Stimulated activated CD8-positive, alpha-beta memory T cell treated with anti-CD3 and anti-CD28 coated beads, Interleukin-4, amount 100 ng/mL, for 48 hours (primary cell): Measurements from ENCODE around the gene URB1.
"Not testable (repeated sequence)": the region's sequence is repeated elsewhere in the genome, so short reads cannot be mapped to it uniquely, and the experiment has no call there.

Experiments
- DNase-seq: peaks from one replicate; pipeline ENCODE4 v3.0.0-alpha.2; 2020

Gene URB1

DNA sequence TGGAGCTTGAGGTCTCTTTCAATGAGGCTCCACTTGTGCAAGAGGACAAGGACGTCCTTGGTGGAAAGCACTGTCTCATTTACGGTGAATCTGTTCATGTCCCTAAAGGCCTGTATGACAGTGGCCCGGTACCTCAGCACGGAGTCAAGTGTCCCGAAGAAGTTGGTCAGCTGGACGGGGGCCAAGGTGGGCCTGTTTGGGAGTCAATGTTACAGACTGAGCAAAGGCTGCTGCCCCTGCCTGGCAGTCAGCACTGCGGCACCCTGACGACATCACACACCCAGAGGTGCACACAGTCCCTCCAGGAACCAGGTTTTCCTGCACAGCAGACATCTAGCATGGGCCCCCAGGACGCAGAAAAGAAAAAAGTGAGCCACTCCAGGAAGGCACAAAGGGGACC lies 75.1 kb downstream of the URB1 start:
- DNase-seq = no peak

DNA sequence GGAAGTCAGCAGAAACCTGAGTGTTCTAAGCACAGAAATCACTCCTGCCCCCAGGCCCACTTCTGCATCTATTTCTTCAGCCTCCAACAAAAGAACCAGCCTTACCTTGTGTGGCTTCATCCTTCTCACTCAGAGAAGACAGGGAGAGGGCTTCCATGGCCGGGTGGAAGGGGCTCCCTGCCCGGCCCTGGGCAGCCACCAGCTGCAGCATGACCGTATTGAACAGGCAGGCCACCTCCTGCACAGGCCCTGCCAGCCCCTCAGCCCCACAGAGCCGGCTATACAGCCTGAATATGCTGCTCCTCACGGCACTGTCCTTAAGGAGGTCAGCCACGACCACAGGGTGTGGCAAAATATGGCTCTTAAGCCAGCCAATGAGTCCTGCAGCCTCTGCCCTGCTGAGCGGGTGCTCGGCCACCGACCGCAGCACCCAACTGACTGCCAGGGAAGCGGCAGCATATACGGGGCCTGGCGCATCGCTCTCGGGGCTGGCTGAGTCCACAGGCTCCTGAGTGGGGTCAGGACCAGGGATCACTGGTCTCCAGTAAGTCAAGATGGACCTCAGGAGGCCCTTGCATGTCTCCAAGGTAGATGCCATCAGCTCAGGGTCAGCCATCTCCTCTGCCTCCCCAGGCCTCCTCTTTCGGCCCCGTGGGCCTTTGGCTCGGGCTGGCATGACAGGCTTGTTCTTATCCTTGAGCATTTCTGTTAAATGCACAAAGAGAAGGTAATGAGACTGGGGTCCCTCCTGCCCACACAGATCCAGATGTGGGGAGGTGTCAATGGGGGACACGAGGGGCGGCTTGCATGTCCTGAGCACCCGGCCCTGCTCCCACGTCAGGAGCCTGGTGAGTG lies 76.2 kb downstream of the URB1 start:
- DNase-seq = no peak

DNA sequence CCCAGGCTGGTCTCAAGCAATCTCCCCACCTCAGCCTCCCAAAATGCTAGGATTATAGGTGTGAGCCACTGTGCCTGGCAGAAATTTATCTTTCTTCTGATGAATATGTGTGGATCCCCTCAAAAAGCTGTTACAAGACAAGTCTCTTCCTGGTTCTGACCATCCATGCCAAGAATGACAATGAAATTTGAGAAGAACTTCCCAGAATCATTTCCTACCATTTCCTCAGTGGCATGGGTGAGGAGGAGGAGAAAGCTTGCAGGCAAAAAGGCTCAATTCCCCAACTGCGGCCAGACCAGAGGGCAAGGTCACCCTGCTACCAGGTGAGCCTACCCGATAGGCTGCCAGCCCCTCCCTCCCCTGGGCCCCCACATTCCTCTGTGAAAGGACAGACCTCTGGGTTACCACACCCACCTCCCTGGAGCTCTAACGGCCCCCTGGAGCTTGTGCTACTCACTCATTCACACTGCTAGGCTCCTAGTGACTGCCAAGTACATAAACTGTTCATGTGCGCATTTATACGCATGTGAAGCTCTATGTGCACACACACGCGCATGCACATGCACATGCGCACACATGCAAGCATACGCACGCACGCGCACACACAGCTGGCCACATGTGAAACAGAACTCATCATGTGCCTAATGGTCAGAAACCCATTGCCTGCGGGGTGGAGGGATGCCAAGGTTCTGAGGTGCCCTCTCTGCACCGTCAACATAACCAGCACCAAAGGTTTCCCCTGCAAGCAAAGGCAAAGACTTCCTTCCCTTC lies 77.1 kb downstream of the URB1 start:
- no peak for DNase-seq

DNA sequence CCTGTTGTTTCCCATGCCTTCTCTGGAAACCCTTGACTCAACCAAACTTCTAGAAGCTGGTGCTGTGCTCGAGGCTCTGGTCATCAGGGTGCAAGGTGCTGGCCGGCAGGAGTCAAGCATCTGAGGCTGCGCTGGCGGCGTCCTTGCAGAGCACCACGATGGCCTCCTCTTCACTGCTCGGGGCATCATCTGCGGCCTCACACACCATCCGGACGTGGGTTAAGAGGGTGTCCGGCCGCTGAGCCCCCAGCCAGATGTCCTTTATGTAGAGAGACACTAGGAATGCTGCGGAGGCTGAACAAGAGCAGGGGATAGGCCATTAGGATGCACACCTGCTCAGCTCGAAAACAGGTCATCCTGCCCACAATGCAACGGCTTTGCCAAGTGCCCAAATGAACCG lies 78.0 kb downstream of the URB1 start:
- no peak for DNase-seq

DNA sequence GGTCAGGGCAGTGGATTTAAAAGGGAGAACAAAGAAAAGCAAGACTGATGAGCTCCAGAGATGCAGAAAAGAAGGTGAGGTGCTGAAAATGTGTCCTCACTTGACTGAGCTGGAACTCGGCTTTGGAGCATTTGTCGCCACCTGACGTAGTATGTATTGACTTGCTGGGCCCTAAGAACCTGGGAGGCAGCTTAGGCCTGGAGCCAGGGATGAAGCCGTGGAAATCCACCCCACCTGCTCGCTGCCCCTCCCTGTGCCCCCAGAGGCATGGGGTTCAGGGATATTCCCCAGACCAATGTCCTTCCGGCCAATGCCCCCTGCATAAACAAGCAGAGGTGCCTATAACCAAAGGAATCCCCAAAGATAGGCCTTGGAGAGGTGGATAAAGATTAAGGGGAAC lies 79.8 kb downstream of the URB1 start:
- DNase-seq = no peak

DNA sequence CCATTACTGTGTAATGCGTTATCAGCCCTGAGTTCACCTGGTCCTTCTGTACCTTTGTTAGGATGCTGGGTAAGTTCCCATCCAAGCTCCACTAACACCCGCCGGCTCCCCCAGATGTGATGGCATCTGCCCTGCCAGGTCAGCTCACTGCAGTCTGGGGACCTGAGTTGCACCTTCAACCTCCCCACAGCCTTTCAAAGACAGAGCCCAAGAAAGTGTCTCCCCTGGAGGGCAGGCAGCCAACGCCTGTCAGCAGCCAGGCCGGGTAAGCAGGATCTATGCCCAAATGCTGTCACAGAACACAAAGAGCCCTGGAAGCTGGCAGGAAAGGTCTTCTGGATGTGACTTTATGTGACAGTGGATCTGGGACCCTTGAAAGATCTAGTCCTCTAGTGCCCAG lies 80.5 kb downstream of the URB1 start:
- DNase-seq = no peak

DNA sequence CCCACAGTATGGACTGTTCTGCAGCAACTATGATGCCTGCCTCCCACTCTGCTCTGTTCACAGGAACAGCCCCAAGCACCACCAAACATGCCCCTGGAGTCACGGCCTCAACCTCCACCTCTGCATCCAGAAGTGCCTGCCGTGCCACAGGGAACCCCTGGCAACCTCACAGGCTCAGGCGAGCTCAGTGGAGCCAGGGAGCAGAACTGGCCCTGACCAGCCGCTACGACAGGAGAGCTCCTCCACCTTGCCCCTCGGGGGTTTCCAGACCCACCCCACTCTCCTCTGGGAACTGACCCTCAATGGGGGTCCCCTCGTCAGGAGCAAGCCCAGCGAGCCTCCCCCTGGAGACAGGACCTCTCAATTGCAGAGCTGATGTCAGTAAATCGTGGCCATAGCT lies 81.2 kb downstream of the URB1 start:
- no peak for DNase-seq

DNA sequence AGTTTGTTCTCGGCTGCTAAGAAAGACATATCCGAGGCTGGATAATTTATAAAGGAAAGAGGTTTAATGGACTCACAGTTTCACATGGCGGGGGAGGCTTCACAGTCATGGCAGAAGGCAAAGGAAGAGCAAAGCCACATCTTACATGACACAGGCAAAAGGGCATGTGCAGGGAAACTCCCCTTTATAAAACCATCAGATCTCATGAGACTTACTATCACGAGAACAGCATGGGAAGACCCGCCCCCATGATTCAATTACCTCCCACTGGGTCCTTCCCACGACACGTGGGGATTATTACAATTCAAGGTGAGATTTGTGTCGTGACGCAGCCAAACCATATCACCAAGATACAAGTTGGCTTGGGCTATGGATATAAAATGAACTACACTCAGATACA lies 81.8 kb downstream of the URB1 start:
- DNase-seq = not testable (repeated sequence)

DNA sequence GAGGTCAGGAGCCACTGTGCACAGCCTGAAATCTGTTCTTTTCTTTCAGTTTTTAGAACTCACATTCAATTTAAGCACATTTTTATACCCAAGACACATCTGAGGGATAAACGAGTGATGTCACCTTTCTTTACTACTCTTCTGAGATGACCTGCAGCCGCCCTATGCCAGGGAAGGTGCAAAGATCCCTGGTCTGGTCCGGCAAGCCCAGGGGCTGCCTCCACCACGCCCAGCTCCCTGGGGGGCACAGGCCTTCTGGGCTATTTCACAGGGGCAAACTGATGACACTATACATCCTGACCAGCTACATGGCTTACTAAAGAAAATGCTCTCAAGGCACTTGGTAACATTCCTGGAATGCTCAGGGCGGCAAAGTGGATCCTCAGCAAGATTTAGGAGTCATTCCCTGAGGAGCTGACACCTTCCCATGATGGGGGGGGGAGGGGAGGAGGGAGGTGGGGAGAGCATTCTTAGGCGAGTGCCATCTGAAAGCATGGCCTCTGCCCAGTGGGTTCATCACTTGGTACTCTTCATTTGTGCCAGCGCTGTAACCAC lies 82.8 kb downstream of the URB1 start:
- DNase-seq = no peak

DNA sequence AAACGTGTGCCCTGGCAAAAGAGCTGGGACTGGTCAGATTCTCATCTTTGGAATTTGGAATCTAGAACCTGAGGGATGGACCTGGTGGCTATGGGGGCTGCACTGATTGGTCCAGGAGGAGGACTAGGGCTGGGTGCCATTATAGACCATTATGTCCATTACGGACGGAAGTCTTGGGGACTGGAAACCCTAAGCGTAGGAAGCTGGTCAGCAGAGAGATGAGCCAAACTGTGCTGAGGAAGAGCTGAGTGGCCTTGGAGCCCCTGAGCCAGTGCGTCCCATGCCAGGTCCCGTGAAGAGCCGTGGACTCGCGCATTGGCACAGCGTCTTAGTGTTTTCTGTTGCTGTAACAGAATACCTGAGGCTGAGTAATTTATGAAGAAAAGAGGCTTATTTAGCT lies 84.1 kb downstream of the URB1 start:
- DNase-seq = no peak

DNA sequence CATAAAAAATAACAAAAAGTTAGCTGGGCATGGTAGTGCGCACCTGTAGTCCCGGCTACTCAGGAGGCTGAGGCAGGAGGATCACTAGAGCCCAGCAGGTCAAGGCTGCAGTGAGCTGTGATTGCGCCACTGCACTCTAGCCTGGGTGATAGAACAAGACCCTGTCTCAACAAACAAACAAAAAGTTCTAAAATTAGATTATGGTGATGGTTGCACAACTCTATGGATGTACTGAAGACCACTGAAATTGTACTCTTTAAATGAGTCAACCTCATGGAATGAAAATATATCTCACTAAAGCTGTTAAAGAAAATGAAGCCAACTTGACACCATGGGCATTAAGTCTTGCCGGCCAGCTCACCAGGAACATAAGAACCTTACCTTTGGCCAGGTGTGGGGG lies 85.1 kb downstream of the URB1 start:
- DNase-seq = no peak

DNA sequence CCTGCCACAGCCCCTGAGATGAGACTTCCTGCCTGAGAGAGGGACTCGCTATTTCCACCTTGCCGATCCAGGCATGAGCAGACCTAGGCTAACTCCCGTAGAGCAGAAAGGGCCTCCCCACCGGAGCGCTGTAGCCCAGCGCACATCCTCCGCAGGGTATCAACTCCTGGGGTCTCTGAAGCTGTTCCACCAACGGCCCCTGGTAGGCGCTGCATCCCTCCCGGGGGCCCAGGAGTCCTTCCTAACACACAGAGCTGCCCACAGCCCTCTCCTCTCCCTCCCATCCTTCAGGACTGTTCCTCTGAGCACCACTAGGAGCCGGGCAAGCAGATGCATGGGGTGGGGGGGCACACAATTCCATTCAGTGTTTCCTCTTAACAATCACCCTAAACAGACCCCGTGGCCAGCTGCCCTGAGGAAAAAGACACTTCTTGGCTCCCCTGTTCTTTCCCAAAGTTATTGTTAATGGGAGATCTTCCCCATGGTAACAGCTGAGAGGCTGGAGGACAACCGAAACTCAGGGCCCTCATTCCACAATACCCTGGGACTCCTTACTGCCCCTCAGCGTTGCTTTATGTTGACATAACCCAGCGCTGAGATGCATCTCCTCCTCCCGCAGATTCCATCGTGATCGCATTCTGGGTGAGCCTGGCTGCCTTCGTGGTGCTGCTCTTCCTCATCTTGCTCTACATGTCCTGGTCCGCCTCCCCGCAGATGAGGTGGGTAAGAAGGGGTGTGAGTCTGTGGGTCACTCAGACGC lies 86.6 kb downstream of the URB1 start:
- no peak for DNase-seq

DNA sequence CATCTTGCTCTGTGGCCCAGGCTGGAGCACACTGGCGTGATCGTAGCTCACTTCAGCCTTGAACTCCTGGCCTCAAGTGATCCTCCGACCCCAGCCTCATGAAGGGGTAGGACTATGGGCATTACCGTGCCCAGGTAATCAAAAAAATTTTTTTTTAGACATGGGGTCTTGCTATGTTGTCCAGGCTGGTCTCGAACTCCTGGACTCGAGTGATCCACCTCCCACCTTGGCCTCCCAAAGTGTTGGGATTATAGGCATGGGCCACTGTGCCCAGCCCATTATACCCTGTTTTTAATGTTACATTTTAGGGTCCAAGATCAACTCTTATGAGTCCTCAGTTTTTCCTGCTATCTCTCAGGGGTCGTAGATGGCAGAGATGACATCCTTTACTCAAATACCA lies 87.8 kb downstream of the URB1 start:
- no peak for DNase-seq

DNA sequence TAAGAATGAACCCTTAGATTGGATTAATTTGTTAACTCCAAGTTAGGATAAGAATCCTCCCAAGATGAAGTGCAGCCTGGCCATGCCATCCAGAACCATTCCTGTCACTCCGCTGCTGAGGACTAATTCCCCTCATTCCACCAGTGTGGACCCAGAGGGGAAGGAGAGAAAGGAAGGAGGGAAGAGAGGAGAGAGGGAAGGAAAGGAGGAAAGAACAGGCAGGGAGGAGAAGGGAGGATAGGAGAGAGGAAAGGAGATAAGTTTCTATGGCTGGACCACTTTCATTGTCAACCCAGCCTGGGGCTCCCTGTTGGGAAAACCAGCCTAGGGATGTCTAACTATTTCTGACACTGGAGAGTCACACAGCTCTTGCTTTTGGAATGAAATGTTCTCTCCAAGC lies 89.4 kb downstream of the URB1 start:
- DNase-seq = no peak

DNA sequence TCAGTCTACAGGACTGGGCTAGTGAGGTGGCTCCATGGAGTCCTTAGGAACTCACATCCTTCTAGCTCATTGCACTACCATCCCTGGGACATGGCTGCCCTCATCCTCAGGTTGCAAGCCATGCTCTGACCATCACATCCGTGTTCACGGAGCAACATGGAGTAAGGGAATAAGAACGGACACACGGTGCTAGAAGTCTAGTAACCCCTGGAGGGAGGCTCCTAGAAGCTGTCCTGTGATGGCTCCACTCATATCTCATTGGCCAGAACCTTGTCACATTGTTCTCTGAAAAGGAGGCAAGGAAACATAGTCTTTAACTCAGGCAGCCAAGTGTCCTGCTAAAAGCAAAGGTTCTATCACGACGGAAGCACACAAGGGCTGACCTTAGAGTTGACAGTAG lies 90.3 kb downstream of the URB1 start:
- no peak for DNase-seq

DNA sequence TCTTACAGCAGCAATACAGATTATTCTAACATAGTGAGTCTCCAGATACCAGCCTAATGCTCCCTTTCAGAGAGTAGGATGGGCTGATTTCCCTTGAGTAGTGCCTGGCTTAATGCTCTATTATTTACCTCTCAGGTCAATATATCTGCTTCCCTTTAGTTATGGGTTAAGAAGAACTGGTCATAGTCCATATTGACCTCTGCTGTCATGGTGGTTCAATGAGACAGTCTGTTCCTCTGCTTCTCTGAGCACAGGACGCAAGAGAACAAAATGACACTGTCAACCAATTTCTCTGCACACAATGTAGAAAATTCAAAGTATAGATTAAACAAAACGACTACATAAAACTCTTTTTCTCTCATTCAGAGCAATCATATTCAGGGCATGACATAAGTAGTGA lies 91.2 kb downstream of the URB1 start:
- DNase-seq = no peak

DNA sequence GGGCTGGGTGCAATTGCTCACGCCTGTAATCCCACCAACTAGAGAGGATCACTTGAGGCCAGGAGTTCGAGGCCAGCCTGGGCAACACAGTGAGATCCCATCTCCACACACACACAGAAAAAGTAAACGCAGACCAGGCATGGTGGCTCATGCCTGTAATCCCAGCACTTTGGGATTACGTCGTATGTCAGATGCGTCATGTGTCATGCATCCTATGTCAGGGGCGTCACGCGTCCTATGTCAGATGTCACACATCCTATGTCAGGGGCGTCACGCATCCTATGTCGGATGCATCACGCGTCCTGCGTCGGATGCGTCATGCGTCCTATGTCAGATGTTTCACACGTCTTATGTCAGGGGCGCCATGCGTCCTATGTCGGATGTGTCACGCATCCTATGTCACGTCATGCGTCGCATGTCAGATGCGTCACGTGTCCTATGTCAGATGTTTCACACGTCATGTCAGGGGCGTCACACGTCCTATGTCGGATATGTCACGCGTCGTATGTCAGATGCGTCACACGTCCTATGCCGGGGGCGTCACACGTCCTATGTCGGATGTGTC lies 92.6 kb downstream of the URB1 start:
- DNase-seq = no peak

DNA sequence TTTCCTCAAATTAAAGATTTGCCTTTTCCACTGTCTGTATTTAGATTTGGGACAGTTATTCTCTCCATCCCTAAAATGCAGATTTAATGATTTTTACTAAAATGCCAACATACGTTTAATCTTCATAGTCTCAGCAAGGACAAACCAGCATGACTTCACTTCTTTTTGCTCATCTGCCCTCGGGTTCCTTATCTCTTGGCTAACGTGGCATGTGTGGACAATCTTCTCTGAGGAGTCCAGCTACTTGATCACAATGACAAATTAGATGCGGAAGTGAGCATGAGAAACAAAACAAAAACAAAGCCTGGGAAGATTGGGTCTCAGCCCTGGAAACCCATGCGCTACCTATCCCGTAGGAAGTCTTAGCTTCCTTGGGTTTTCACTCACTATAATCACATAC lies 93.1 kb downstream of the URB1 start:
- DNase-seq = no peak

DNA sequence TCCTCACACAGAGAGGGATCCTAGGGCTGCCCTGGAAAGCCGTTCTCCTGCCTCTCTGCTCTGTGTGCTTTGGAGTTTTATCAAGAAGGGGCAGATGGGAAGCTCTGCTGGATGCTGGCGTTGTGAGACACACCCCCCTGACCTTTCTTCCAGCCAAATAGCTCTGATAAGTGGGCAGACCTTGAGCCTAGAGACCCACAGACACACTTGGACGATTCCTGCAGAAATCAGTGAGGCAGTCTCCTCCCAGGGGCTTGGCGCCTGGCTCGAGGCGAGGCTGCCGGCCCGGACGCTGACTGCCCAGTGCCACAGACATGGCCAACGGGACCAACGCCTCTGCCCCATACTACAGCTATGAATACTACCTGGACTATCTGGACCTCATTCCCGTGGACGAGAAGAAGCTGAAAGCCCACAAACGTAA lies 94.1 kb downstream of the URB1 start, which contains the start of gene MRAP:
MRAP (plus strand) TSS at position 198 of the 424 bp plus-strand sequence; CDS start at position 315, 117 bp downstream.
- no peak for DNase-seq

DNA sequence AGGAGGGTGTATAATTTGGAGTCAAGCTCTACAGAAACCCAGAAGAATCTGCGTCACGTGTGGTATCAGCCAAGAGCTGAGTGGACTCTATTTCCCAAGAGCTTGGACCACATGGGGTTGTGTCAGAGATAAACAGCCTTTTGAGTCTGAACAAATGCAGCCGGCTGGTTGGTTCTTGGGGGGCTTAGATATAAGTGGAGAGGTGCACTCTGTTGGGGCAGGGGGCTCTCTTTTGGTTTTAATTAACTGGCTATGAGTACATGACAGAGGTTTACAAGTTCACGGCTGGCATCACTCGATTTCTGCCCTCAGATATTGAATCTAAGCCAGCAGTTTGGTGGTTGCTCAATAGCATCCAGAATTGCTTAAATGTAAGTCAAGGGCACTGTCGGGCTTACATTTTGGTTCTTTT lies 94.7 kb downstream of the URB1 start:
- no peak for DNase-seq

DNA sequence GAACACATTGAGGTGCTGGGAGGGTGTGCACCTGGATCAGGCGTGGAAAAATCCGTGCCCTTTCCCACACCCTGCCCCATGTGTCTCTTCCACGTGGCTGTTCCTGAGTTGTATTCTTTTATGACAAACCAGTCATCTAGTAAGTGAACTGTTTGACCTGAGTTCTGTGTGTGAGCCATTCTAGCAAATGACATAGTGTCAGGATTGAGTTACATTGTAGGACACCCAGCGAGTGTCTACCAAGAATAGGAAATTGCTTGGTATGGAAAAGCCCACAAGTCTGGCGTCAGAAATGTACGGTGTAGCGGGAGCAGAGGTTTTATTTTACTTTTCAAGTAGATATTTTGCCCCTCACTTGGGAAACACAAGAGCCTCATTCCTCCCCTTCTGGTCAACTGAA lies 95.4 kb downstream of the URB1 start:
- no peak for DNase-seq

DNA sequence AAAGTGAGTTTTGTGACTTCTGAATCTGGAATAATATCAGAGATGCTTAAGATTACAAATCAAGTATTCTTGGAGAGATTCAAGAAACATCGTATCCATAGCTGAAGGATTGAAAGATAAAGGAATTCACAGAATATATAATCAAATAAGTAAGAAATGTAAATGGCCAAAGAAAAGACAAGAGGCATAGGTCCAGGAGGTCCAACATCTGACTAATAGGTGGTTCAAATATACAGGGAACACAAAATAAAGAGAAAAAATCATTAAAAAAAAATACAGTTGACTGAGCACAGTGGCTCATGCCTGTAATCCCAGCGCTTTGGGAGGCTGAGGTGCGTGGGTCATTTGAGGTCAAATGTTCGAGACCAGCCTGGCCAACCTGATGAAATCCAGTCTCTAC lies 107.3 kb downstream of the URB1 start:
- no peak for DNase-seq

DNA sequence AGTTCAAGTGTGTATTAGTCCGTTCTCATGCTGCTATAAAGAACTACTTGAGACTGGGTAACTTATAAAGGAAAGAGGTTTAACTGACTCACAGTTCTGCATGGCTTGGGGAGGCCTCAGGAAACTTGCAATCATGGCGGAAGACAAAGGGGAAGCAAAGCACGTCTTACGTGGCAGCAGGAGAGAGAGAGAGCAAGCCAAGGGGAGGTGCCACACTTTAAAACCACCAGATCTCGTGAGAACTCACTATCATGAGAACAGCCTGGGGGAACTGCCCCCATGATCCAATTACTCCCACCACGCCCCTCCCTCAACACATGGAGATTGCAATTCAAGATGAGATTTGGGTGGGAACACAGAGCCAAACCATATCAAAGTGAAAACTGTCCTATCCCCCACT lies 109.8 kb downstream of the URB1 start:
- no peak for DNase-seq
